NCI-H82 treated with DMSO at 0.1 percent for 48 hours (cell line): ENCODE measurements around the gene EXO1.
"Not testable (repeated sequence)": the region's sequence is repeated elsewhere in the genome, so short reads cannot be mapped to it uniquely, and the experiment has no call there.

ENCODE experiments used
- DNase-seq: peaks from one replicate; lab custom pipeline; 2025; ENCODE audit not compliant: unreplicated experiment; lab: John Stamatoyannopoulos, UW

EXO1 gene

GRCh38 chr1:241834733-241835377 lies 13.1 kb upstream of the EXO1 start:
- DNase-seq: no peak

GRCh38 chr1:241836941-241837340 lies 11.1 kb upstream of the EXO1 start:
- no peak for DNase-seq

GRCh38 chr1:241837416-241837815 lies 10.6 kb upstream of the EXO1 start:
- DNase-seq: no peak

- no peak for DNase-seq
These were observed 10.1 kb upstream of the EXO1 start for GRCh38 chr1:241837901-241838300.

- DNase-seq: no peak
These were observed 9.1 kb upstream of the EXO1 start for GRCh38 chr1:241838897-241839296.

- DNase-seq: no peak
These were observed 8.5 kb upstream of the EXO1 start for GRCh38 chr1:241839369-241839979.

GRCh38 chr1:241840164-241840563 lies 7.8 kb upstream of the EXO1 start:
- no peak for DNase-seq

- DNase-seq: no peak
These were observed 6.3 kb upstream of the EXO1 start for GRCh38 chr1:241841691-241842090.

- no peak for DNase-seq
These were observed 5.4 kb upstream of the EXO1 start for GRCh38 chr1:241842565-241842964.

GRCh38 chr1:241844593-241844992 lies 3.4 kb upstream of the EXO1 start:
- DNase-seq: no peak

GRCh38 chr1:241846375-241846774 lies 1.6 kb upstream of the EXO1 start:
- DNase-seq: no peak

- DNase-seq: no peak
These were observed 1.0 kb upstream of the EXO1 start for GRCh38 chr1:241846862-241847539.

GRCh38 chr1:241847540-241847795 lies 536 bp upstream of the EXO1 start:
- DNase-seq: no peak

- DNase-seq: no peak
These were observed 811 bp downstream of the EXO1 start for GRCh38 chr1:241848686-241849344.

- DNase-seq: no peak
These were observed 1.3 kb downstream of the EXO1 start for GRCh38 chr1:241849345-241849695.

- DNase-seq: not testable (repeated sequence)
These were observed 7.6 kb downstream of the EXO1 start for GRCh38 chr1:241855545-241856140.

GRCh38 chr1:241857131-241857530 lies 9.1 kb downstream of the EXO1 start:
- DNase-seq: no peak

GRCh38 chr1:241860922-241861321 lies 12.9 kb downstream of the EXO1 start:
- DNase-seq: no peak

- no peak for DNase-seq
These were observed 21.0 kb downstream of the EXO1 start for GRCh38 chr1:241869022-241869421.

- DNase-seq: no peak
These were observed 22.3 kb downstream of the EXO1 start for GRCh38 chr1:241870336-241870735.

GRCh38 chr1:241870746-241871430 lies 22.9 kb downstream of the EXO1 start:
- DNase-seq: no peak
